ENCODE data around the gene SYDE1. TPM values are rescaled to one million over a fixed set of nuclear protein-coding genes. Genes with fewer than 3 reads are reported as not detected.
A peak's percentile ranks its signal among the peaks of the same experiment; 100 is the strongest.

Gene SYDE1
- total RNA-seq, 1 experiment from 2014 or later, result 15.0 TPM

DNA sequence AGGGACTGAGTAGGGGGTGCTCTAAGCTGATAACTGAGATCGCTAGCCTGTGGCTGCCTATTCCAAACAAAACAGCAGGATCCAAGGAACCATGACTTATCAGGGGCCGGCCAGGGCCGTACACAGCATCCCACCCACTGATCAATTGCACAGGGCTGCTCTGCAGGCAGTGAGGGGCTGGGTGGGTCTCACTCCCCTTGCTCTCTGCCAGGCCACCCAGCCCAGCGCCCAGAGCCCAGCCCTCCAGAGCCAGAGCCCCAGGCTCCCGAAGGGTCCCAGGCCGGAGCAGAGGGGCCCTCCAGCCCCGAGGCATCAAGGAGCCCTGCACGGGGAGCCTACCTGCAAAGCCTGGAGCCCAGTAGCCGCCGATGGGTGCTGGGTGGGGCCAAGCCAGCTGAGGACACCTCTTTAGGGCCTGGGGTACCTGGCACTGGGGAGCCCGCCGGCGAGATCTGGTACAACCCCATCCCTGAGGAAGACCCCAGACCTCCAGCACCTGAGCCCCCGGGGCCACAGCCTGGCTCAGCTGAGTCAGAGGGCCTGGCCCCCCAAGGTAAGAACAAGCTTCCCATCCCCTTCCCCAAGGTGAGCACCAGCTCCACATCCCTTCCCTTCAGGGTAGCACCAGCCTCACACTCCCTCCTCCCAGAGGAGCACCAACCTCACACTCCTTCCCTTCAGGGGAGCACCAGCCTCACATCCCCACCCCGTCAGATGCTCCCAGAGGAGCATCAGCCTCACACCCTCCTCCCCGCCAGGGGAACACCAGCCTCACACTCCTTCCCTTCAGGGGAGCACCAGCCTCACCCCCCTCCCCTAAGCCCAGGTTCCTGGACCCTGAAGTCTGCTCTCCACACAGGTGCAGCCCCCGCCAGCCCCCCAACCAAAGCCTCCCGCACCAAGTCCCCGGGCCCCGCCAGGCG, 1.9 kb downstream of the SYDE1 start:
- DNase-seq (ENCODE audit: low read depth), result no peak

DNA sequence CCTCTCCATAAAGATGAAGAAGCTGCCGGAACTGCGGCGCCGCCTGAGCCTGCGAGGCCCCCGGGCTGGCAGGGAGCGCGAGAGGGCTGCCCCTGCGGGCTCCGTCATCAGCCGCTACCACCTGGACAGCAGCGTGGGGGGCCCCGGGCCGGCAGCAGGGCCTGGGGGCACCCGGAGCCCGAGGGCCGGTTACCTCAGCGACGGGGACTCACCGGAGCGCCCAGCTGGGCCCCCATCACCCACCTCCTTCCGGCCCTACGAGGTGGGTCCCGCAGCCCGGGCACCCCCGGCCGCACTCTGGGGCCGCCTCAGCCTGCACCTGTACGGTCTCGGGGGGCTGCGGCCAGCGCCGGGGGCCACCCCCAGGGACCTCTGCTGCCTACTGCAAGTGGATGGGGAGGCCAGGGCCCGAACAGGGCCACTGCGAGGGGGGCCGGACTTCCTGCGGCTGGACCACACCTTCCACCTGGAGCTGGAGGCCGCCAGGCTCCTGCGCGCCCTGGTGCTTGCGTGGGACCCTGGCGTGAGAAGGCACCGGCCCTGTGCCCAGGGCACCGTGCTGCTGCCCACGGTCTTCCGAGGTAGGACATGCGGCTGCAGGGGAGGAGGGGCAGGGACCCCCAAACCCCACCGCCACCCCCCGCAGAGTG, 2.7 kb downstream of the SYDE1 start:
- DNase-seq (ENCODE audit: low read depth), result no peak

DNA sequence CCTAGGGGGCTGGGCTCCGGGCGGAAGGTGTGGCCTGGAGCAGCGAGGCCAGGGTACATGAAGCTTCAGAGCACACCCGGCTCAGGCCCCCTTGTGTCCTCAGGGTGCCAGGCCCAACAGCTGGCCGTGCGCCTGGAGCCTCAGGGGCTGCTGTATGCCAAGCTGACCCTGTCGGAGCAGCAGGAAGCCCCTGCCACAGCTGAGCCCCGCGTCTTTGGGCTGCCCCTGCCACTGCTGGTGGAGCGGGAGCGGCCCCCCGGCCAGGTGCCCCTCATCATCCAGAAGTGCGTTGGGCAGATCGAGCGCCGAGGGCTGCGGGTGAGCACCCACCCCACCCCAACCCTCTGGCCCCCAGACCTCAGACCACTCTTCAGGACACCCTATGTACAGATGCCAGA, 3.2 kb downstream of the SYDE1 start:
- DNase-seq (ENCODE audit: low read depth), result no peak

DNA sequence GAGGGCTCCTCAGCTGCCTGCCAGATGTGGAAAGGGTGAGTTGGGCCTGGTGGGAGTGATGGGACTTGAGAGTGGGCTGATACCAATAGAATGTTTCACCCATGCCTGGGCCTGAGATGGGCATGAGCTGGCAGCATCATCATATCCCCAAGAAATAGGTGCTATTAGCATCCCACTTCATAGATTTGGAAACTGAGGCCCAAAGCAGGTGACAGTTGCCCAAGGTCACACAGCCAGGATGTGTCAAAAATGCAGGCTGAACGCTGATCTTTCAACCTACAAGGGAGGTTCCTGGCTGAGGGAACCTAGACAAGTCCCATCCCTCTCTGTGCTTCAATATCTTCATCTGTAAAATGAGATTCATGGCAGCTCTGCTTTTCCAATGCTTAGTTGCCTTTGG, 4.6 kb downstream of the SYDE1 start:
- DNase-seq (ENCODE audit: low read depth), result no peak

DNA sequence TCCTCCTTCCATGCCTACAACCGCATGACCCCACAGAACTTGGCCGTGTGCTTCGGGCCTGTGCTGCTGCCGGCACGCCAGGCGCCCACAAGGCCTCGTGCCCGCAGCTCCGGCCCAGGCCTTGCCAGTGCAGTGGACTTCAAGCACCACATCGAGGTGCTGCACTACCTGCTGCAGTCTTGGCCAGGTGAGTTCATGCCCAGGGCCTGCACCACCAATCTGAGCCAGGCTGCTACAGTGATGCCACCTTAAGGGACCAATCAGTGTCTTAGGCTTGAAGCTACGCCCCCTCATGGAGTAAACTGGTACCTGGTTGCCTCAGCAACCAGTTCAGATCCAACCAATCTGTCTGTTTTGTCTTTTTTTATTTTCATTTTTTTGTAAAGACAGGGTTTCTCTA, 5.2 kb downstream of the SYDE1 start:
- DNase-seq (ENCODE audit: low read depth), result no peak

DNA sequence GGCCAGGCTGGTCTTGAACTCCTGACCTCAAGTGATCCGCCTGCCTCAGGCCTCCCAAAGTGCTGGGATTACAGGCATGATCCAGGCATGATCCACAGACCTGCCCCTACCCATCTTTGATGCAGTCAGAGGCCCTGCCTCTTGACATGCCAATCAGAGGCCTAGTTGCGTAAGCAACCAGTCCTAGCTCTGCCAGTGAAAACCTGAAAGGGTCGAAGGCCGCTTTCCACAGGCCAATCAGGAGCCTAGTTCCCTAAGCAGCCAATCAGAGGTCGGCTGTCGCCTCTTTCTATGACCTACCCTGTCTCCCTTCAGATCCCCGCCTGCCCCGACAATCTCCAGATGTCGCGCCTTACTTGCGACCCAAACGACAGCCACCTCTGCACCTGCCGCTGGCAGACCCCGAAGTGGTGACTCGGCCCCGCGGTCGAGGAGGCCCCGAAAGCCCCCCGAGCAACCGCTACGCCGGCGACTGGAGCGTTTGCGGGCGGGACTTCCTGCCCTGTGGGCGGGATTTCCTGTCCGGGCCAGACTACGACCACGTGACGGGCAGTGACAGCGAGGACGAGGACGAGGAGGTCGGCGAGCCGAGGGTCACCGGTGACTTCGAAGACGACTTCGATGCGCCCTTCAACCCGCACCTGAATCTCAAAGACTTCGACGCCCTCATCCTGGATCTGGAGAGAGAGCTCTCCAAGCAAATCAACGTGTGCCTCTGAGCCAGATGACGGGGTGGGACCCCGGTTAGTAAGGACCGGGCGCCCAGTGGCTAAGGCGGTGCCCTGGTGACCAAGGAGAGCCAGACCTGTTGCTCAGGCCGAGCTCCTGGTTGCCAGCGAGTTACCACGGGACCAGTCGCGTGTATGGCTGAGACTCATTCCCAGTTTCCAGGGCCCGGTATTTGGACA, 6.3 kb downstream of the SYDE1 start:
- DNase-seq (ENCODE audit: low read depth), result no peak

DNA sequence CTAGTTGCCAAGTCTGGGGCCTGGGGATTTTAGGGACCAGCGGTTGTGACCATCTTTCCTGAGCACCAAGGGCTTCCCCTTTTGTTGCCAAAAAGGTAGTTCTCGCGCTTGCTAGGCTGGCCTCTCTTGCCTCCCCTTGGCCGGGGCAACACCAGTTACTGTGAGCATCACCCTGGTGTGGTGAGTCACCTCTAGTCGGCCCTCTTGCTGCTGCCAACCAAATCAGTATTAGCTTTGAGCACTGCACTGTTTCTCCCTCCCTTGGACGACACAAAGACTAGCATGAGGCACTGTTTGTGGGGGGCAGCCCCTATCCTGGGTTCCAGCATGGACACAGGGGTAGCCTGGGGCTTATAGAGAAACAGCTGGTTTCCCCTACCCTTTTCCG, 6.9 kb downstream of the SYDE1 start:
- DNase-seq (ENCODE audit: low read depth), result peak; percentile 50

DNA sequence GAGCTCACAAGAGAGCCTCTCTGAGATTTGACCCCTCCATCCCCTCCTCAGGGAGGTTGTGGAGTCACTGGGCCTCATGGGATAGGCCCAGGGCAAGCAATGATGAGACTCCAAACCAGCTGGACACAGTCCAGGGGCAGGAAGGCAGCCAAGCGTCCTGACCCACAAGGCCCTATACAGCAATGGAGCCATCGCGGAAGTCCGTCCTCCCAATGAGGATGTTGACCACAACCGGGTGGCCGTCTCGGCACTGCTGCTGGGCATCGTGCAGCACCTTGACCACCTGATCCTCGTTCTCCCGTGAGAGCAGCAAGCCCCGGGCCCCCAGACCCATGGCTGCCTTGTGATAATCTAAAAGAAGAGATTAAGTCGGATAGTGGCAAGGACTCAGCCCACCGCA, 7.9 kb downstream of the SYDE1 start:
- peak; percentile 60 for DNase-seq (ENCODE audit: low read depth)

DNA sequence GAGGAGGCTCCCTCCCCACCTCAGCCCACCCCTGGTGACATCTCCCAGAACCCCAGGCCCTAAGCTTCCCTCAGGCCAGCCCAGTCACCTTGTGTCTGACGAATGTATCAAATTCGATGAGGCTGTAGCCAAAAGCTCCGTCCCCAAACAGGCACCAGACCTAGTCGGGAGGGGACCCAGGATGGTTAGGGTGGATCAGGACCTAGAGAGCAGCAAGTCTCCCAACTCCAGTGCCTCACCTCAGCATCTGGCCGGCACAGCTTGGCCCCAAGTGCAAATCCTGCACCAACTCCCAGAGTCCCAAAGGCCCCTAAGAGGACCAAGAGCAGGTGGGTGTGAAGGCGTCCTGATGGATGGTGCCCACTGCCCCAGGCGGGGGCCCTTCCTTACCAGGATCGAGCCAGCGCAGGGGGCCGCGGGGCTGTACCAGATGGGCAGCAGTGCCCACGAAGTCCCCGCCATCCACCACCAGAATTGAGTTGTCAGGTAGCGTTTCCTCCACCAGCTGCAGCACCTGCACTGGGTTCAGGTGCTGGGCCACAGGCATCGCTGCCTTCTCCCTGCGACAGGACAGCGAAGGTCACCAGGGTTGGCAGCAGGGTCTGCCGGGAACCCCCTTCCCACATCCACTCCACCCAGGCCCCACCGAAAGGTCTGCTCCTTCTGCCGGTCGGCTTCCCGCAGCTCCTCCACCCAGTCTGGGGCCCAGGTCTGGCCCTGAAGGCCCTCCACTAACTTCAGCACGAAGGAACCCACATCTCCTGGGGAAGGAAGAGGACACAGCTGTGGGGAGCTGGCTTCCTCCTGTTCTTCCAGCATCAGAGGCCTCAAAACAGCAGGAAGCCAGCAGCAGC, 8.8 kb downstream of the SYDE1 start:
- no peak for DNase-seq (ENCODE audit: low read depth)

DNA sequence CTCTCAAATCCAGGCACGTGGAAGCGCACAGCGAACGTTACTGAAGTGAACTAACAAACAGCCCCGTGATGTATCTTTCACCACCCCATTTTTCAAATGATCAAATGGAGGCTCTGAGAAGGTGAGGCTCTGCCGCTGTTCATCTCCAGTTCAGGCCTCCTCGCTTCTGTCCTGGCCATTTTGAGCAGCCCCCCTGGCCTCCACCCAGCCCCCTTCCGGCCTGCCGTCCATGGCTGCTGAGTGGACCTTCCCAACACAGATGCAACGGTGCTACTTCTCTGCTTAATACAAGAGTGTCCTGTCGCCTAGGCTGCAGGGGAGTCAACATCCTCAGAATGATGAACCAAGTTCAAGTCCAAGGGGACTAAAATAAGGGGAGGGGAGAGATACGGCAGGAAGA, 9.7 kb downstream of the SYDE1 start:
- no peak for DNase-seq (ENCODE audit: low read depth)

DNA sequence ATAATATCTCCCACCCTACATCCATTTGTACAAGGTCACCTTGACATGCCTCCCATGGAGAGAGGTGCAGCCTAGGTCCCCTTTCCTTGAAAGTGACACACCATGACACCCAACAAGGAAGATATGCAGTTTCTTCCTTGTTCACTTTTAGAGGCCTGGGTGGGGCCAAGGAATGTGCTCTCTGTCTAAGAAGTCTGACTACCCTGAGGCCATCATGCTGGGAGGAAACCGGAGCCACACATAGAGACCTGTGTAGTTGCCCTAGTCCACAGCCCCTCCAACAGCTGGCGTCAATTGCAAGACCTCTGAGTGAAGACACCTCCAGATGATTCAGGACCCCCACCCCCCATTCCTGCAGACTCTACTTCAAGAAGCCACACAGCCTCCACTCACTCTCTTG, 11.0 kb downstream of the SYDE1 start:
- no peak for DNase-seq (ENCODE audit: low read depth)

DNA sequence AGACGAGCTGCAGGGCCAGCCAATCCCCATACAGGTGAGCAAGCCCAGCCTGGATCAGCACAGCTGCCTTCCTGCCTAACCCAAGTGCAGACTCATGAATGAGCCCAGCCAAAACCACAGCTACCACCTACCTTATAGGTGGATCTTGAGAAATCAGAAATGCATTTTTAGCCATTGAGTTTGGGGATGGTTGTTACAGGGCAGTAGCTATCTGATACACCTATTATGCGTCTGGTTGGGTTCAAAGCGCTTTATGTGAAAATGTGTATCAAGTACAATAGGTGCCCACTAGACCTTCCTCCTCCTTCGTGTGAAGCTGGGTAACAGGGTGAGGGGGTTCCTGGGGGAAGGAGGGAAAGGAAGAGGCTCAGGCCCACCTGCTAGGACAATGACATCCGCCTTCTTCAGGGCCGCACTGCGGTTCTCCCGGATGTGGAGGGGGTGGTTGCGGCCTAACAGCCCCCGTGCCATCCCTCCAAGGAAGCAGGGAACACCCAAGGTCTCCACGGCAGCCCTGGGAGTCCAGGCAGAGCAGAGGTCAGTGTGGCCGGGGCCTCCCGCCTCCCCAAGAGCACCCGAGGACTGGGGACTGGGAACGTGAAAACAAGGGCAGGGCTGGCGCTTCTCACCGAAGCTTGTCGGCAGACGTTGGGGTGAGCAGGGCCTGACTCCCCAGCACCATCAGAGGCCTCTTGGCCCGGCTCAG, 11.7 kb downstream of the SYDE1 start:
- DNase-seq (ENCODE audit: low read depth), result no peak

DNA sequence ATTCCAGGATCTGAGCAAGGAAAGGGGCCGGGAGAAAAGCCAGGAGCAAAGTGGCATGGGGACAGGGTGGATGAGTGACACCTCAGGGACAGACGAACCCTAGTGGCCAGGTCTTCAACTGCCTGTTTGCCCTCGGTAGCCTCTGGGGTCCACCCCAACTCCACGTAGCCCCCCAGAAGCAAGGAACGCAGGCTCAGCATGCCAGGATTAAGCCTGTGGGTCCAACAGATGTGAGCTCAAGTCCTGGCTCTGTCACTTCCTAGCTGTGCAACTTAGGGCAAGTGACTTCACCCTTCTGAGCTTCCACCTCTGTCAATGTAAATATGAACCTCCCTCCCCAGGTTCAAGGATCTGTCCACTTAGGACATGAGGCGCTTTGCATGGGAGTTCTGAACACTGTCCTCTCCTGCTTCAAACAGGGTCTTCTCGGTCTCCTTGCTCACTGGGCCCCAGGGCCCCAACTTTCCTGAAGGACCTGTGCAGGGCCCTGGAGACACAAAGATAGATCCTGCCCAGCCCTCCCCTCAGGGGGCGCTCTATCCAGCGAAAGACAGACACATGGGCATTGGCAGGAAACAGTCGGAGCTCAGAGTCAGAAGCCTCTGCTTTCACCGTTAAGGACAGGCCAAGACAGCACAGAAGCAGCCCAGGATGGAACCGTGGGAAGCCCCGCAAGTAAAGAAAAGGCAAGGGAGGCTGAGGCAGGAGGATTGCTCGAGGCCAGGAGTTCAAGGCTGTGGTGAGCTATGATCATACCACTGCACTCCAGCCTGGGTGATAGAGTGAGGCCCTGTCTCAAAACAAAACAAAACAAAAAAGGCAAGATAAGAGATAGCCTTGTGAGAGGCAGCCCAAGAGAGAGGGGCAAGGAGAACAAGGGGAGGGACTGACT, 13.2 kb downstream of the SYDE1 start:
- no peak for DNase-seq (ENCODE audit: low read depth)

DNA sequence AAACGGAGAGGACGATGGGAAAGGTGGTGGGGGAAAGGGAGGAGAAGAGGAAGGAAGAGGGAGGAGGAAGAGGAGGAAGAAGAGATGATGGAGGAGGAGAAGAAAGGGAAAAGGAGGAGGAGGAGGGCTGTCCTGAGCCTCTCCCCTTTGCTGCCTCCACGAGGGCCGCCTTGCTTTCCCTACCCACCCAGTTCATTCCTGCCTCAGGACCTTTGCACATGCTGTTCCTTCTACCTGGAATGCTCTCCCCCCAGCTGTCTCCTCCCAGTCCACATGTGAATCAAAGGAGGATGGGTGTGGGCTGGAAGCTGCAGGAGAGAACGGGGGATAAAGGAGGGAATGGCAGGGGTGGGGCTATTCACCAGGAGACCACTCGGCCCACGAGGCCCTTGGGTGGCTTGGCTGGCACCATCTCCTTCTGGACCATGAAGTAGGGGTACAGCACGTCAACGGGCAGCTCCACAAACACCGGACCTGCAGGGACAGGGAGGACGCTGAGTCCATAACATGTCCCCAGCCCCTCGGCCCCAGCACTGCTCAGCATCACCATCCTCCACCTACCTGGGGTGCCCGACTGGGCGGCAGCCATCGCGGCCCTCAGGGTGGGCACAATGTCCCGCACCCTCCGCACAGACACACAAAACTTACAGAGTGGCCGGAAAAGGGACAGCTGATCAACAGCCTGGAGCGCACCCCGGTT, 15.3 kb downstream of the SYDE1 start:
- no peak for DNase-seq (ENCODE audit: low read depth)

DNA sequence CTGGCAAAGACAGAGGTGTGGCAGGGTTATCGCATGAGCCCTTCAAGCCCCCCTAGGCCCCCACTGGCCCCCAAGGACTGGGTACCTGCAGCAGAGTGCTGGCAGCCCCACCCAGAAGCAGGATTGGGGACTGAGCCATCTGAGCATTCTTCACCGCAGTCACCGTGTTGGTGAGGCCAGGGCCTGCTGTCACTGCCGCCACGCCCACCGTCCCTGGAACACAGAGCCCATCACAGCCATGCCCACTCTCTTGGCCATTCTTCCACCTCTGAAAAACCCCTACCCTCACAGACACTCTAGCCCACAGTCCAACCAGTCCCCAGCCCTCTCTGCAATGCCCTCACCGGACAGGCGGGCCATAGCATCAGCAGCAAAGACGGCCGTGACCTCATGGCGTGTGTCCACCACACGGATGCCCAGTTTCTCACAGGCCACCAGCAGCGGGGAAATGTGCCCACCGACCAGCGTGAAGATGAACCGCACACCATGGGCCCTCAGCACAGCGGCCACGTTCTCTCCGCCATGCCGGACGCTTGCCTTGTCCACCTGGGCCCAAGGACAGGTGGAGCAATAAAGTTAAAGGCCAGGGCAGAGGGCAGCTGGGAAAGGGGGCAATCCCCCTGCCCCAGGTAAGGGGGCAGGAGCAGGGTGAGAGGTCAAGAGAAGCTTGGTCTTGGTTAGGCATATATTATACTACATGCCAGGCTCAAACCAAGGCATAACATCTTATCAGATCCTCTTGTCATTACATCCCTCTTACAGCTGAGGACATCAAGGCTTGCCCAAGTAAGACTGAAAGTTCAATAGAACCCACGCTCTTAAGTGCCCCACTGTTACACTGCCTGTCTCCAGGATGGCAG, 16.1 kb downstream of the SYDE1 start:
- no peak for DNase-seq (ENCODE audit: low read depth)

DNA sequence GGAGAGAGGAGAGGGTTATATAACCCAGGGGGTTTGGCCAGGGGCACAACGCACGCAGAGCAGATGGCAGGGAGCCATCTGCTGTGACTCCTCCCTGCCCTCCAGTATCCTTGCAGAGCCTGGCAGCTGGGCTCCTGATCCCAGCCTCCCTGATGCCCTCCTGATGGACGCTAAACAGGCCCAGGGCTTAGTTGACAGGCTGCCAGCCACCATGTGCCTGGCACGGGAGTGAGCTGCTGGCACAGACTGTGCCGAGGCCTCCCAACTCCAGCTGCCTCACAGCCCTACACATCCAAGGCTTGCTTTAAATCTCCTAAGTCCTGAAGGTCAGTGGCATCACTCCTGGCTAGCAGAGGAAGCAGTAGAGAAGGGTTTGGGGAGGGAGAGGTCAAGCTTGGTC, 16.7 kb downstream of the SYDE1 start:
- DNase-seq (ENCODE audit: low read depth), result peak; percentile 39

DNA sequence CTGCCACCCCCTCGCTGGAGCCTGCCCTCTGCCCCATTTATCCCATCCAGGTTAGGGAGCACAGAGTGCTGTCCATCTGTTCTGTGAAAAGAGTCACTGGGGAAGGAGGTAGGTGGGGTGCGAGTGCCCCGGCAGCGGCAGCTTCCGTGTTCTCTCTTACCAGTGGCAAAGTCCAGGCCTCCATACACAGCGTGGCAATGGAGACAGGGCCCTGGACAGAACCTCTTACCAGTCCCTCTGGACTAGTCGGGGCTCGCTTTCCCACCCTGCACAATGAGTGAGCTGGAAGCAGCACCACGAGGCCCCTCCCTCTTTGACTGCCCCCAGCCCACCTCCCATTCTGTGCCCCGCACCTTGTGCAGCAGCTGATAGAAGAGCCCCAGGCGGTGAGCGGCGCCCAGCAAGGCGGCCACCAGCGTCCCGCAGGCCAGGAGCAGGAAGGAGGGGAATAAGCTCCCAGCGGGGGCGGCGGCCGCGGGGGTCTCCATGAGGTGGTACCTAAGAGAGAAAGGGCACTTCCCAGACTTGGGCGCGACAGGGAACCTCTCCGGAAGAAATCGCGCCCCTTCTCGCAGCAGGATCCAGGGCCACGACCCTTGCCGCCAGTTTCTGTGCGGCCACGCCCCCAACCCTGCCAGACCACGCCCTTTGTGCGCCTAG, 17.5 kb downstream of the SYDE1 start:
- no peak for DNase-seq (ENCODE audit: low read depth)
